Activated CD8-positive, alpha-beta memory T cell treated with anti-CD3 and anti-CD28 coated beads, Interleukin-2, amount 50 U/mL, for 24 hours (primary cell): ENCODE results near the gene STEAP4.
"Not testable (repeated sequence)": the region's sequence is repeated elsewhere in the genome, so short reads cannot be mapped to it uniquely, and the experiment has no call there.

Experiments
- DNase-seq: peaks from one replicate; pipeline ENCODE4 v3.0.0-alpha.2; 2020; ENCODE audit errors: extremely low read depth

Gene STEAP4

DNA sequence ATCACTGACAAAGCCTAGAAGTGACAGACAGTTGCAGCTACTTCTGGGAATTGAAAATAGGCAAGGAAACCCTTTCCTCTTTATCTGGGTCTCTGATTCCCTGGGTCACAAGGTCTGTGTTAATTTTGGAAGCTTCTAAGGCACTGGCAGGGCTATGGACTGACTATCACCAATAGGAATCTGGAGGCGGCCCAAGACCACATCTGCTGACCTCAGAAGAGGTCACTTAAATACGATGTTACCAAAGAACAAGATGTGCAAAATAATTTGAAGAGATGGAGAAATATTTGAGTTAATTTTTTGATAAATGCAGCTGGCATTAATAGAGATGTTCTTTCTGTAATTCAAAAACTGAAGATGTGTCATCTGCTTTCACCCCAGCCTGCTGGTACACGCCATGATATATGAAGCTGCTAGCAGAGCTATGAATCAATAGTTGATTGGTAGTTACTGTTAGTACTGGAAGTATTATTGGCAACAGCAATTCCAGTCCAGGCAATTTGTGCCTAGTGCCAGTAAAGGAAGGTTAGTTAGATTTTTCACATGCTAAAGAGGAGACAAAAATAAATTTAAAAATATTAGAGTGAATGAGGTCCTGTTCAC is 5.5 kb upstream of the STEAP4 start:
- no peak for DNase-seq

DNA sequence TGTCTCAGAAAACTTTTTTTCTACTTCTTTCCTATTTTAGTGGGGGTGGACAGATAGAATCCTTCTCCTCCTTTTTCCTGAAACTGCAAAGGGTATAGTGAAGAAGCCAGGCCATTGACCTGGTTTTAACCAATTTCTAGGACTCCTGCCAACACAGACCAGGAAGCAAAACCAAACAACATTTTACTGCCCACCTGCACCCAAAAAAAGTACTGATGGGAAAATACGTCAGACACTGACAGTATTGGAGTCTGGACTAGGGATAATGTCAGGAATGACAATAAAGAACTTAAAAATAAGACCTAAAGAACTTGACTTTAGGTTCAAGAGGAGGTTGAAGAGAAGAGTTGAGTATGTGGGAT is 5.0 kb upstream of the STEAP4 start:
- no peak for DNase-seq

DNA sequence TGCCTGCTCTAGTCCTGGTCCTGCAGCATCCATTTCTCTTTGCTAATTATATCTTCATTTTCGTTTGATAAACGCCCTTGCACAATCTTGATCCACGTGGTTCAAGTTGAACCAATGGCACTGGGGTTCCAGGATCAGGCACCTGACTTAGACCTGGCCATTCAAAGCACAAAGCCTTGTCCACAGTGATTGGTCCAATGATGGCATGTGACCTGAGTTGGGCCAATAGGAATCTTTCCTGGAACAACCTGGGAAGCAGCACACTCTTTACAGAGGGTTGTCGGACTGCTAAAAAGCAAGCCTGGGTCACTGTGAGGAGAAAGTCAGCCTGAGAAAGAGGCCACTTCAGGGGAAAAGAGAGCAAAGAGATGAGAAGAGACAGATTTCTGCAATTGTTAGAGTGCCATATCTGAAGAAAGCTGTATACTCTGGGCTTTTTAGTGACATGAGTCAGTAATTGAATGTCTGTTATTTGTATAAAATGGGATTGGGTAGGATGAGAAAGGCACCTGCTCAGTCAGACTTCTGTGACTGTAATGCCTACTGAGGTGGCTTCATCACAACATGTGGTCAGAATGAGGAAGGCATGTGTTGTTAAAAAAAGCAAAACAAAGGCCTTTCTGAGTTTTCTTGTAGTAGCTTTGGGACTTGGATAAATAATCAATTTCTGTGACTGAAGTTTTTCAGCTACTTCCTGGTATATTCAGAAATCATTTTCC is 4.4 kb upstream of the STEAP4 start:
- no peak for DNase-seq

DNA sequence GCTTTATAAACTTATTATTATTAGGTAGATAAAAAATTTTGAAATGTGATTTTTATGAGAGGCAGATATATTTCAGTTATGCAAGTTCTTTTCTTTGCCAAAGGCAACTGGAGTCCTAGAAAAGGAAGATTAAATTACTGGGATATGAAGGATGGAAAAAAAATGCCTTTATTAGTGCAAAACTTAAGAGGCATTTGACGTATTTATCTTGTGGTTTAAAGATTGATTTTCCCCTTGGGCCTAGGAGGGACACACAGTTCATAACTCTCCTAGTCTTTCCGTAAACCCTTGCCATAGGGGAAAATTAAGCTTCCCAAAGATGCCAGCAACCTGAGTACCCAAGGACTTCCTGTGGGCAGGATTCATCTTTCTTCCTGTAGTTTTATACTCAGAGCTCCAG is 3.1 kb upstream of the STEAP4 start:
- DNase-seq: no peak

DNA sequence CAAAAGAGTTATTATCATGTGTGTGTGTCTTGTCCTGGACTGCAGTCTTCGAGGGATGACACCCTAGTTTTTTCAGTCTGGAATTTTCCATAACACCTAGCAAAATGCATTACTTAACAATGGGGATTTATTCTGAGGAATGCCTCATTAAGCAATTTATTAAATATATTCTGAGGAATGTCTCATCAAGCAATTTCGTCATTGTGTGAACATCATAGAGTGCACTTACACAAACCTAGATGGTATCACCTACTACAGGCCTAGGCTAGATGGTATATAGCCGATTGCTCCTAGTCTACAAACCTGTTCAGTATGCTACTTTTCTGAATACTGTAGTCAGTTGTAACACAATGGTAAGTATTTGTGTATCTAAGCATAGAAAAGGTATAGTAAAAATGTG is 1.1 kb upstream of the STEAP4 start:
- DNase-seq: no peak

DNA sequence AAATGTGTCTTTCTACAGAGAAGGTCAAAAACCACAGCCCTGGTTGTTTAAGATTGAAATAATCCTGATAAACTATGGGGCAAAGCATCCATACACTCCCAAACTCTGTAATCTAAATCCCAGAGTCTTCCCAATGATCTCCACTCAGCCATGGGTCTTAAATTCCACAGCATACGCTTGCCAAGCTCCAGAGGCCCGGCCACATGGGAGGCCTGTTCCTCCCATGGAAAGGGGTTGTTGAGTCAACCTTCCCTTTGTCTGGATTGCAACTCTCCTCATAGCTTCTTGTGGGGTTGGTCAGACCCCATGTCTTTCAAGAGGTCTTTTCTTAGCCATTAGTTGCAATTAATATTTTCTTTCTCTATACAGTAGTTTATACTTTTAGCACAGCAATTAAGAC is 718 bp upstream of the STEAP4 start:
- no peak for DNase-seq

DNA sequence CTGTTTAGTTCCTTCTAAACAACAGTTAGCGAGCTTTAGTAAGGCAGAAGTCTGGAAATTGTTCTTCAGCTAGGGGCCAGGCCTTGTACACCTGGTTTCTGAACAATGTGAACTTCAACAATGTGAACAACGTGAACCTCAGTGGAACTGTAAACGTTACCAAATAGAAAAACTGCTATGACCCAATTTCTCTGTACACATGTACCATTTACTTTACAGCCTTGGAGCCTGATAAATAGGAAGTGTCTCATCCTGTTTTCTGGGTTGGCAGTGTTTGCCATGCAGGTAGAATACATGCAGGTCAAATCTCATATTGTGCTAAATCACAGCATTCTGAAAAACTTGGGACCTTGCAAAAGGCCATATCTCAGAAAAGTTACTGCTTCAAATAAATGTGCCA is 1.6 kb downstream of the STEAP4 start:
- DNase-seq: no peak

DNA sequence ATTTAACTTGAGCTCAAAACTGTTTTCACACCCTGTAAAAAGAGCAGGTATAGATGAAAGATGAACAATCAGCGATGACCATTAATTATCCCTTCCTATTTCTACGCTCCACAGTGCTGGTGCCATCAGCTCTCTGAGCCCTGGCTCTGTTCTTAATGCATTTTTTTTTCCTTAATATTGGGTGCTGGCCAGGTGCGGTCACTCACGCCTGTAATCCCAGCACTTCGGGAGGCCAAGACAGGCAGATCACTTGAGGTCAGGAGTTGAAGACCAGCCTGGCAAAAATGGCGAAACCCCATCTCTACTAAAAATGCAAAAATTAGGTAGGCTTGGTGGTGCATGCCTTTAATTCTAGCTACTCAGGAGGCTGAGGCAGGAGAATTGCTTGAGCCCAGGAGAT is 4.2 kb downstream of the STEAP4 start:
- no peak for DNase-seq

DNA sequence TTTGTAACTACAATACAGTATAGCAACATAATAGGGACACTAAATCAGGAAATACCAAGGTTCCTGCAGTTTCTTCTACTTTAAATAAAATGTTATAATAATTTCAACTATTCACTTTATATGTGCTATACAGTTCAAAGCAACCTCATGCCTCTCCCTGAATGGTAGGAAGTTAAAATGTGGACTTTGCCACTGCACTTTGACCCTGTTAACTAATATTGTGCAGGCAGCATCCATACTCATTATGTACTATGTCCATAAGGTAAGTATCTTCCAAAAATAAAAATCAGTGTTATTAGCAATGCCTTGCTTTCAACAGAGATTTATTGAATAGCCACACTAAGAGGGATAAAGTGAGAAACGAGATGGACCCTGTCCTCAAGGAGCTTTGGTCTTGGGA is 4.8 kb downstream of the STEAP4 start:
- DNase-seq: no peak

DNA sequence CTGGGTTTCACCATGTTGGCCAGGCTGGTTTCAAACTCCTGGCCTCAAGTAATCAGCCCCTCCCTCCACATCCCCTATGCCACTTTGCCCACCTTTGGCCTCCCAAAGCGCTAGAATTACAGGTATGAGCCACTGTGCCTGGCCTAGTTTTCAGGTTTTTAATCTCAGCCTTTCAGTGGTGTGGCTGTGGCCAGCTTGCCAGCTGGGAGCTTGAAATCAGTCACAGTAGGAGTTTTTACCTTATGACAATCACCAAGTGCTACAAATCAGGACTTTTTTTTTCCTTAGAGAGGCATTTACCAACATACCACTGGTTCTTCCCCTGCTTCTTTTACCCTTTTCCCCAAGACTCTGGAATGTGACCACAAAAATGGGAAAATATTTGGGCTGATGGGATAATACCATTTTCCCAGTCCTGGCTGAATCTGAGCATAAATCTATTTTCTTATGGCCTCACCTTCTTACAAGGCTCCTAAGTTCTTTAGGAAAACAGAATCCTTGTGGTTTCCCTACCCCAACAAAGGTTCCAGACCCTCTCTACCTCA is 6.2 kb downstream of the STEAP4 start:
- no peak for DNase-seq

DNA sequence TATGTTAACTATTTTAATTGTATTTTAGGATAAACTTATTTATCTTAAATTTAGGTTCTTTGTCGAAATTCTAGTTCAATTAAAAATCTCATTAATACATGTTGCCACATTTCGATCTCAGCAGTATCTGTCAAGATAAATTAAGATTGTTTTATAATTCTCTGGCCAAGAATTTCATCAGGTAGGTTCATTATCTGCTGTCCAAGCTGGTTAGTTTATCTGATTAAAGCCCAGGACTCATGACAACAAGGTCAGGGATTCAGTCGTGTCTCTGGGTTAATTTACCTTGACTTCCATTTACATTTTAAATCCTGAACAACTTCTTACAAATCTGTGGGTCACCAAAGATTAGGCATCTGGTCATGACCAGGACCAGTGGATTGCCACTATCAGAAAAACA is 7.6 kb downstream of the STEAP4 start:
- no peak for DNase-seq

DNA sequence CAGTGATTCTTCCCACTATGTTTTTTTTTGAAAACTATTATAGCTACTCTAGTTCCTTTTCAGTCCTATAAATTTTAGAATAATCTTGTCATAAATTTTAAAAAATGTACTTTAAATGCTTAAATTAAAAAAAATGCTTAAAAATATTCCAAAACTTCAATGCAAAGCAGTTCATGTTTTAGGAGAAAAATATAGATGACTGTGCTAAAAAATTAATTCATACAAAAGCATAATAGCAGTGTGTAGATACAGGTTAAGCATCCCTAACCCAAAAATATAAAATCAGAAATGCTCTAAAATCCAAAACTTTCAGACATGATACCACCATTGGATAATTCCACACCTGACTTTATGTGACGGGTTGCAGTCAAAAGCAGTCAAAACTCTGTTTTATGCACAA is 12.8 kb downstream of the STEAP4 start:
- DNase-seq: no peak

DNA sequence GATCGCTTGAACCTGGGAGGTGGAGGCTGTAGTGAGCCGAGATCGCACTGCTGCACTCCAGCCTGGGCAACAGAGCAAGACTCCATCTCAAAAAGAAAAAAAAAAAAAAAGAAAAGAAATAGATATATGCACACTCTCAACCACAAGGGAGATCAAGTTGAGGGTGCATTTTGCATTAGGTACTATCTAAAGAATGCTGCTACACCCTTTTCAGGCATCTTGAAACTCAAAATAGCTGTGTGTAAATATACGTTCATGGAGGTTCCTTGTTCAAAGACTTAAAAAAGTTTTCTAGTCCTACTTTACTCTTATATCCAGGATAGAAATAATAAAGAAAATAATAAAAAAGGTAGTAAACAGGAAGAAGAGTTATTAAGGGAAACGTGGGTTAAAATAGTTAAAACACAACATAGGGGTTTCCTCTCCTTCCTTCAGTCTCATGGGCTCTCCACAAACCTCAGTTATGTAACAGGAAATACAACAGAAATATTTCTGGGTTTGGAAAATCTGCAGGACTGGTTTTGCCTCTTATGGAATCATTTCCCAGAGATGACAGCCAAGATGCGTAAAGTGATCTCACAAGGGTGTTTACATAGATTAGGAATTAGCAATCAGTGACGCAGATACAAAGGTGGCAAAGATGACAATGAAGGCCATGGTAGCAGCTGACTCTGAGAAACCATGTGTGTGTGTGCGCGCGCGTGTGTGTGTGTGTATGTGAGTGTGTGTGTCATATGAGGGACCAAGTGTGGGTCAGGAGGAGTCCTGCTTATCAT is 15.1 kb downstream of the STEAP4 start:
- no peak for DNase-seq

DNA sequence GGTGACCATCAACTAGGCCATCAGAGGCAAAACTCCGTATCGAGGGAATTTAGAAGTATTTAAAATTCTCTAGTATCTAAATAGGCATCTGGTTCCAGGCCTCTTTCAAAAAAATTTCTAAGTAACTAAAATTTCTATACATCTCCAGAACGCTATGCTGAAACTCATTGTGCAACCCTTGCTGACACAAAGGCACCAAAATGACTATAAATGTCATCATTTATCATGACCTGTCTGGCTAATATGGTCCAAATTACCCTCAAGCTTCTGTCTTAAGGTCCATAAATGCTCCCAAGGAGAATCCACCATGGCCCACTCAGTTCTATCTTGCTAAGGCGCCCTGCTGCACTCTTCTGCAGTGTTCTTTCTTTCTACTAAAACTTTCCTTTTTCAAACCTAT is 16.2 kb downstream of the STEAP4 start:
- no peak for DNase-seq

DNA sequence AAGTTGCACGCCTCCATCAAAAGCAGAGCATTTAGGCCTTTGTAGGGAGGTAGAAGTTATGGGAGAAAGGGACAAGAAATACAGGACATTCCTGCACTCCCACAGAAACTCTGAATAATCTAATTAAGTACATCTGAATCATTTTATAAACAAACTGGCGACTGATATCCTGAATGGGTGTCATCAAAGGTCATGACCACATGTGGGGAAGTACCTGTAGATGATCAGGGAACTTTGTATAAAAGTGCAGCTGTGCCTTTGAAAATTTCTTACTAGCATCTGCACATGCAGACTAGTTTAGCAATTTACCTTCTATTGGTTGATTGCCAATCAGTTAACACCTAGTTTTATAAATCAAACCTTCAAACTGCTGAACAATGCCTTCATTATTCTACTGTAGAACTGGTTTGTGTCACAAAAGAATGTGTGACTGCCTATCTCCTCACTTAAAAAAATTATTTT is 17.1 kb downstream of the STEAP4 start:
- DNase-seq: no peak

DNA sequence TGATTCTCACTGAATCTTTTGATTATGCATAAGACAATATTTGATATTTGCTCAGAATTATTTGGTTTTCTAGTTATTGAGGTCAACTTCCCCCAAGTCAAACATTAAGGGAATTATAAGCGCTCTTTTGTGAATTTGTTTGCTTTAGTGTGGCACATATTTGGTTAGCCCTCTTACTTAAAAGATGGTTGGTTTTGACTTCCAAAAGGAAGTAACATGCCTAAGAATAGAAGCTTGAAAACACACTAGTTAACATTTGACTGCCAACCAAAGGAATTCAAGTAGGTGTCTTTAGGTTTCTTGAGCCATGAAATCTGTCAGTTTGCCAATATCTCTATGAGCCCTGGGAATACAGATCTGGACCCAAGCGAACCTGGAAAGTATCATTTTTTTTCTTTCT is 24.9 kb downstream of the STEAP4 start:
- DNase-seq: no peak

DNA sequence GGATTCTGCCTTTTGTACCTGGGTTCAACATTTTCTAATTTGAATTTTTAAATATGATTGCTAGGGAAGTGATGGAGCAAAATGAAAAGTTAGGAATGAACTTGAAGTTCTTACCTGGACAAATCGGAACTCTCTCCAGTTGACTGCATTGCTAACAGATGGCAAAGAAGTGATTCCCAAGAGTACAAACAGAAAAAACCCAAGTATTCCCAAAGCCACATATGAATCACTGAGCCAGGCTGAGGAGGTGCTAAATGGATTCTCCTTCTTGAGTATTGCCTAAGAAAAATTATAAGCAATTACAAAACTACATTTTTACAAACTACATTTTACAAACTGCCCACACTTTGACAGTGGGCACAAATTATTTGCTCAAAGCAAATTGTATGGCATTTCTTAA is 25.9 kb downstream of the STEAP4 start:
- no peak for DNase-seq

DNA sequence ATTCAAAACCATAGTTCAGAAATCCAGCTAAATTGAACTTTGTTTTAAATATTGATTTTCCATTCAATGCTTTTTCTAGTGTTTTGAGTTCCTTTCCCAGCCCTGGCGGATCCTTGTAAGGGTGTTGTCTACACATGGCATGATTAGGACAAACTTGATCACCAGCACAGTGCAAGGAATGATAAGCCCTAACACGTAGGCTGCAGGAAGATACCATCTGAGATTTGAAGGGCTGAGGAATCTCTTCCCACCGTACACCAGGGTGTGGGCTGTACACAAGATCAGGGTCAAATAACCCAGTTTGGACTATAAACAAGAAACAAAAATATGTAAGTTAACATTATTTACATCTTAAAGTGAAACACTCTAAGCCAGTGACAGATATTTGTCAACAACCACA is 27.4 kb downstream of the STEAP4 start:
- DNase-seq: no peak

DNA sequence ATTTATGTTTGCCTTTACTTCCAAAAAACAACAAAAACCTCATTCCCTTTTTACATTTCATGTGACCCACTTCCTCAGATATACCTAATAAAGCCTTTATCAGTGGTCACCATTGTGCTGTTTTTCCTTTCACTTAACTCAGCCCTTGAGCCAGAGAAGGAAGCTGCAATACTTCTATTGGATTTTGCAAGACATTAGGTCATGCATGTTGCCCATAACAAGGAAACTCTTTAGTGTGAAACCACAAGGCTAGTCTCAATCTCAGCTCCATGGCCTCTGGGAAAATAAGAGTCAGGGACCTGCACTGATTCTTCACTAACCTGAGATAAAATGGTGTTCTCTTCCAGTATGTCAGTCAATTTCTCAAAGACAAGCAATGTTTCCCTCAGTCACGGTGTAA is 27.8 kb downstream of the STEAP4 start:
- DNase-seq: no peak

DNA sequence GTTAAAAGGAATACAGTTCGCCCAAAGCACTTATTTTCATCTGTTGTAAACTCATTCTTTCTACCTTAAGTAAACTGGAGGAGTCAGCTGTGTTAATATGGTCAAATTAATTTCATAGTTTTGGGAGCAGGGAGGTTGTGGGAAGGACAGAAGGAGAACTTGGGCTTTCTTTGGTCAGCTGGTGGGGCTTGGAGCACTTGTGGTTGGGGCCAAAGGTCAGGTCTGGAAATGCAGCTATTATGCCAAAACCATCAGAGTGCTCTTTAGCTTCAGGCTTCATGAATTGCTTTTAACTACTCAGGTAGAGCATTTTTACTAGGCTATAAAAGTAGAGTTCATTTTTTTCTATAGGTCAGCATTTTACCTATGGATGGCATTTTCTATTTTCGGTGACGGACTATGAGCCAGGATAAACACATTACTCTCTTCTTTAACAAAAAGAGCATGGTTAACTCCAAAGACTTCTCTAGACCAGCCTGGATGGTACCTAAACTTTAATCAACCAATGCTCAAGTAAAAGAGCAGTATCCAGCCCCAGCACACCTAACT is 30.0 kb downstream of the STEAP4 start:
- no peak for DNase-seq

DNA sequence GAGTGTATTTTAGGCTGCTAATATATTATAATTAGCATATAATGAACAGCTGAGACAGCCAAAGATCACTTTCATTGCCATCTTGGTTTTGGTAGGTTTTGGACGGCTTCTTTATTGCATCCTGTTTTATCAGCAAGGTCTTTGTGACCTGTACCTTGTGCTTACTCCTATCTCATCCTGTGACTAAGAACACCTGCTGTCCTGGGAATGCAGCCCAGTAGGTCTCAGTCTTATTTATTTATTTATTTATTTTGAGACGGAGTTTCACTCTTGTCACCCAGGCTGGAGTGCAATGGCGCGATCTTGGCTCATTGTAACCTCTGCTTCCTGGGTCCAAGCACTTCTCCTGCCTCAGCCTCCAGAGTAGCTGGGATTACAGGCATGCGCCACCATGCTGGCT is 31.8 kb downstream of the STEAP4 start:
- DNase-seq: not testable (repeated sequence)

DNA sequence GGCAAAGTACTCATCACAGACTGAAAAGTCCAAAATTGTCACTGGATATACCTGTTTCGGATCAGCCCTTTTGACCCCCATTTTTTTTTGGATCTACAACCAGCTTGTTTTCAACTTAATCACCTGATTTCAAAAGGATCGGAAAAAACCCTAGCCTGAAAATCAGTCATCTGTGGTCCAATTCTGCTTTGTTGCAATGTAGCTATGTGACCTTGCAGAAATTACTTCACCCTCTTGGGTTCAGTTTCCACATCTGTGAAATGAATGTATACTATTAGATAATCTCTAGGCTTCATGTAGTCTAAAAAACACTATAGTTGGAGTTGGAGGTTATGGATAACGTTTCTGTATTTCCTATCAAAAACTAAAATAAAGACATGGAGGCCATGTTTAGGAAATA is 37.1 kb downstream of the STEAP4 start:
- no peak for DNase-seq

DNA sequence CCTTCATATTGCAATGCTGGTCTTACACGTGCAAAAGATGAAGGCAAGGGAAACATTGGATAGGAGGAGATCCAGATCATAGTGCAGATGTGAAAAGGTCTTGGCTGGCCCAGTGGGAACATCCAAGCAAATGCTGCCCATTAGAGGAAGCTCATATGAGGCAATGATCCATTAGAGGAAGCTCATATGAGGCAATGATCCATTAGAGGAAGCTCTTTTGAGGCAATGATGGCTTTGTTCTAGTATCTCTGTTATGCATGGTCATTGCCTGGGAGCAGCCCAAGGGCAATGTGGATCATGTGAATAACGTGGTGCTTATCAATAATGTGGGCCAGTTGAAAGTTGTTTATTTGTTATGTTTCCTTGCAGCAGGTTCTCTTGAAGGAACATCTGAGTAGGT is 37.8 kb downstream of the STEAP4 start:
- DNase-seq: no peak
